ENCODE data around the gene SDK1.

SDK1 gene

GRCh38 chr7:3345699-3346481, 44.8 kb downstream of the SDK1 start:
- Histone ChIP-seq H2AFZ (ENCODE audit: low read length) (no peak overlapping the region), H3K4me3 (ENCODE audit: low read length in 2 of 2) (no peak overlapping the region), H3K18ac (ENCODE audit: low read length) (peak overlapping the region; percentile 27), H3K4me1 (ENCODE audit: control insufficient read depth in 2 of 2, insufficient read depth in 1 of 2, low read depth in 1 of 2, low read length in 2 of 2) (no peaks in the 10 kb centered on the region), H3K23ac (ENCODE audit: low read depth, low read length, poor library complexity) (no peak overlapping the region), H3K27ac (replicated peaks; ENCODE audit: low read length) (no peak overlapping the region), H3K36me3 (replicated peaks in 1 of 2; ENCODE audit: control insufficient read depth in 2 of 2, insufficient read depth in 2 of 2, low read length in 2 of 2) (no peaks in the 10 kb centered on the region), H3K9me3 (replicated peaks in 1 of 2; ENCODE audit: control insufficient read depth in 2 of 2, insufficient read depth in 1 of 2, low read depth in 1 of 2, low read length in 2 of 2) (peaks cover 0 to 3% of the 10 kb centered on the region in 2 donors), H2BK5ac (ENCODE audit: low read length) (no peak overlapping the region), H2BK15ac (ENCODE audit: low read length) (no peak overlapping the region), H3K9ac (ENCODE audit: low read depth, low read length, poor library complexity) (no peak overlapping the region), H2AK5ac (ENCODE audit: low read depth, low read length) (no peak overlapping the region), H4K91ac (ENCODE audit: low read depth, low read length, poor library complexity) (no peak overlapping the region), H3K79me1 (ENCODE audit: low read depth, low read length) (no peaks in the 10 kb centered on the region), H3K4ac (ENCODE audit: low read length) (no peak overlapping the region), H3K14ac (ENCODE audit: low read length) (no peak overlapping the region), H4K8ac (ENCODE audit: low read depth, low read length) (no peak overlapping the region), H2BK120ac (ENCODE audit: low read depth, low read length) (no peak overlapping the region), H2BK12ac (ENCODE audit: low read length) (no peak overlapping the region), H3K27me3 (ENCODE audit: control insufficient read depth in 3 of 3, insufficient read depth in 3 of 3, low read depth in 1 of 3, low read length in 3 of 3) (no peaks in the 10 kb centered on the region), H3K4me2 (ENCODE audit: insufficient read depth, low read length, poor library complexity, severe bottlenecking) (no peak overlapping the region)
- DNase-seq (ENCODE audit: low spot score): no peak
- no CpG with 5 or more reads among the region's 12 CpGs for WGBS, 2 donors (ENCODE audit: extremely low coverage in 2 of 2, insufficient read length in 2 of 2, insufficient replicate concordance in 1 of 2)

- H3K27me3 ChIP-seq (ENCODE audit: control insufficient read depth in 3 of 3, insufficient read depth in 3 of 3, low read depth in 1 of 3, low read length in 3 of 3): no peaks in the 10 kb centered on the region
- H3K14ac ChIP-seq (ENCODE audit: low read length): no peak overlapping the region
- no peak overlapping the region for H2AFZ ChIP-seq (ENCODE audit: low read length)
- no peak overlapping the region for H3K18ac ChIP-seq (ENCODE audit: low read length)
- H2BK15ac ChIP-seq (ENCODE audit: low read length): no peak overlapping the region
- H2BK12ac ChIP-seq (ENCODE audit: low read length): no peak overlapping the region
- no peak overlapping the region for H2BK120ac ChIP-seq (ENCODE audit: low read depth, low read length)
- no peak overlapping the region for H2BK5ac ChIP-seq (ENCODE audit: low read length)
- no peak overlapping the region for H3K4me2 ChIP-seq (ENCODE audit: insufficient read depth, low read length, poor library complexity, severe bottlenecking)
- no peak overlapping the region for H3K4me3 ChIP-seq (ENCODE audit: low read length in 2 of 2)
- no peak for DNase-seq (ENCODE audit: low spot score)
- WGBS, 2 donors (ENCODE audit: extremely low coverage in 2 of 2, insufficient read length in 2 of 2, insufficient replicate concordance in 1 of 2): no CpG with 5 or more reads among the region's 2 CpGs
- no peak overlapping the region for H4K91ac ChIP-seq (ENCODE audit: low read depth, low read length, poor library complexity)
- no peak overlapping the region for H3K4ac ChIP-seq (ENCODE audit: low read length)
- no peaks in the 10 kb centered on the region for H3K9me3 ChIP-seq (replicated peaks in 1 of 2; ENCODE audit: control insufficient read depth in 2 of 2, insufficient read depth in 1 of 2, low read depth in 1 of 2, low read length in 2 of 2)
- no peaks in the 10 kb centered on the region for H3K79me1 ChIP-seq (ENCODE audit: low read depth, low read length)
- no peak overlapping the region for H4K8ac ChIP-seq (ENCODE audit: low read depth, low read length)
- H3K23ac ChIP-seq (ENCODE audit: low read depth, low read length, poor library complexity): no peak overlapping the region
- no peaks in the 10 kb centered on the region for H3K4me1 ChIP-seq (ENCODE audit: control insufficient read depth in 2 of 2, insufficient read depth in 1 of 2, low read depth in 1 of 2, low read length in 2 of 2)
- H2AK5ac ChIP-seq (ENCODE audit: low read depth, low read length): no peak overlapping the region
- H3K27ac ChIP-seq (replicated peaks; ENCODE audit: low read length): no peak overlapping the region
- no peak overlapping the region for H3K9ac ChIP-seq (ENCODE audit: low read depth, low read length, poor library complexity)
- H3K36me3 ChIP-seq (replicated peaks in 1 of 2; ENCODE audit: control insufficient read depth in 2 of 2, insufficient read depth in 2 of 2, low read length in 2 of 2): no peaks in the 10 kb centered on the region
Measured at GRCh38 chr7:3349126-3349525, 48.1 kb downstream of the SDK1 start.

DNA sequence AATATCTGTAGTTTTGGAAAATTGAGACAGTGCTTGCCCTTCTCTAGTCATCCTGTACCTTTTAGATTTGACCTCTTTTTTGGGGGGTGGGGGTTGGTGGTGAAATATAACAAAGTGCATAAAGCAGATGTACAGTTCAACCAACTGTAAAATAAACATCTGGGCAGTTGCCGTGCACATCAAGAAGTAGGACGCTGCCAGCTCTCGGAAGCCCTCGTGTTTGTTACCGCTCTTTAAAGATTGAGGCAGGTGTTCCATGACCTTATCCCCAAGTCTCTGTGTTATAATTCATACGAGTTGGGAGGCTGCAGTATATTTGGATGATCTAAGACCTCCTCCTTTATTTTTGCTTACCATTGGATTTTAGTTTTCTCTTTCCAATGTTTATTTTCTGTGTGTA, 55.1 kb downstream of the SDK1 start:
- Histone ChIP-seq H3K79me1 (ENCODE audit: low read depth, low read length) (no peaks in the 10 kb centered on the region), H3K9me3 (replicated peaks in 1 of 2; ENCODE audit: control insufficient read depth in 2 of 2, insufficient read depth in 1 of 2, low read depth in 1 of 2, low read length in 2 of 2) (no peaks in the 10 kb centered on the region), H3K4me3 (ENCODE audit: low read length in 2 of 2) (no peak overlapping the region), H3K27me3 (ENCODE audit: control insufficient read depth in 3 of 3, insufficient read depth in 3 of 3, low read depth in 1 of 3, low read length in 3 of 3) (no peaks in the 10 kb centered on the region), H2BK5ac (ENCODE audit: low read length) (no peak overlapping the region), H4K91ac (ENCODE audit: low read depth, low read length, poor library complexity) (no peak overlapping the region), H3K36me3 (replicated peaks in 1 of 2; ENCODE audit: control insufficient read depth in 2 of 2, insufficient read depth in 2 of 2, low read length in 2 of 2) (no peaks in the 10 kb centered on the region), H2AK5ac (ENCODE audit: low read depth, low read length) (no peak overlapping the region), H3K18ac (ENCODE audit: low read length) (no peak overlapping the region), H3K4me2 (ENCODE audit: insufficient read depth, low read length, poor library complexity, severe bottlenecking) (no peak overlapping the region), H3K4me1 (ENCODE audit: control insufficient read depth in 2 of 2, insufficient read depth in 1 of 2, low read depth in 1 of 2, low read length in 2 of 2) (no peaks in the 10 kb centered on the region), H4K8ac (ENCODE audit: low read depth, low read length) (no peak overlapping the region), H2BK12ac (ENCODE audit: low read length) (no peak overlapping the region), H3K4ac (ENCODE audit: low read length) (no peak overlapping the region), H2BK120ac (ENCODE audit: low read depth, low read length) (no peak overlapping the region), H2BK15ac (ENCODE audit: low read length) (no peak overlapping the region), H2AFZ (ENCODE audit: low read length) (no peak overlapping the region), H3K23ac (ENCODE audit: low read depth, low read length, poor library complexity) (no peak overlapping the region), H3K14ac (ENCODE audit: low read length) (no peak overlapping the region), H3K9ac (ENCODE audit: low read depth, low read length, poor library complexity) (no peak overlapping the region), H3K27ac (replicated peaks; ENCODE audit: low read length) (no peak overlapping the region)
- no CpG with 5 or more reads among the region's 6 CpGs for WGBS, 2 donors (ENCODE audit: extremely low coverage in 2 of 2, insufficient read length in 2 of 2, insufficient replicate concordance in 1 of 2)
- DNase-seq (ENCODE audit: low spot score): no peak

GRCh38 chr7:3358991-3359390, 57.9 kb downstream of the SDK1 start:
- WGBS, 2 donors (ENCODE audit: extremely low coverage in 2 of 2, insufficient read length in 2 of 2, insufficient replicate concordance in 1 of 2): no CpG with 5 or more reads among the region's 5 CpGs
- Histone ChIP-seq H3K27ac (replicated peaks; ENCODE audit: low read length) (no peak overlapping the region), H2BK15ac (ENCODE audit: low read length) (no peak overlapping the region), H4K91ac (ENCODE audit: low read depth, low read length, poor library complexity) (no peak overlapping the region), H3K4me2 (ENCODE audit: insufficient read depth, low read length, poor library complexity, severe bottlenecking) (no peak overlapping the region), H3K23ac (ENCODE audit: low read depth, low read length, poor library complexity) (no peak overlapping the region), H2BK5ac (ENCODE audit: low read length) (no peak overlapping the region), H2BK12ac (ENCODE audit: low read length) (no peak overlapping the region), H3K4ac (ENCODE audit: low read length) (no peak overlapping the region), H3K14ac (ENCODE audit: low read length) (no peak overlapping the region), H3K79me1 (ENCODE audit: low read depth, low read length) (no peaks in the 10 kb centered on the region), H2BK120ac (ENCODE audit: low read depth, low read length) (no peak overlapping the region), H3K9me3 (replicated peaks in 1 of 2; ENCODE audit: control insufficient read depth in 2 of 2, insufficient read depth in 1 of 2, low read depth in 1 of 2, low read length in 2 of 2) (no peaks in the 10 kb centered on the region), H3K4me3 (ENCODE audit: low read length in 2 of 2) (no peak overlapping the region), H3K4me1 (ENCODE audit: control insufficient read depth in 2 of 2, insufficient read depth in 1 of 2, low read depth in 1 of 2, low read length in 2 of 2) (no peaks in the 10 kb centered on the region), H2AK5ac (ENCODE audit: low read depth, low read length) (no peak overlapping the region), H3K9ac (ENCODE audit: low read depth, low read length, poor library complexity) (no peak overlapping the region), H3K18ac (ENCODE audit: low read length) (no peak overlapping the region), H2AFZ (ENCODE audit: low read length) (no peak overlapping the region), H3K36me3 (replicated peaks in 1 of 2; ENCODE audit: control insufficient read depth in 2 of 2, insufficient read depth in 2 of 2, low read length in 2 of 2) (no peaks in the 10 kb centered on the region), H3K27me3 (ENCODE audit: control insufficient read depth in 3 of 3, insufficient read depth in 3 of 3, low read depth in 1 of 3, low read length in 3 of 3) (no peaks in the 10 kb centered on the region), H4K8ac (ENCODE audit: low read depth, low read length) (no peak overlapping the region)
- DNase-seq (ENCODE audit: low spot score): no peak
